Panc1 (cell line): ENCODE measurements around the gene COL4A1. TPM values are rescaled to one million over a fixed set of nuclear protein-coding genes. Genes with fewer than 3 reads are reported as not detected.

ENCODE experiments used
- ATAC-seq: fragments of 200-7000 bp; cut with Tn5 transposase; 2 replicates; pipeline ENCODE4 v1.9.1; 2020; ENCODE audit warnings: mild to moderate bottlenecking, moderate library complexity
- BruUV-seq: library from RNA; stranded (reverse); fragments of 400-500 nt; replicated peaks from 2 replicates; lab custom pipeline; 2021; lab: Mats Ljungman, UMichigan
- CTCF ChIA-PET: fragments of 300-600 bp; sonication (Branson Sonifier 250); formaldehyde crosslinking; loops from one replicate; lab custom pipeline; 2022; ENCODE audit warnings: antibody characterized with exemption; lab: Charles Lee
- POLR2A ChIA-PET: fragments of 300-600 bp; sonication (Branson Sonifier 250); formaldehyde crosslinking; loops from one replicate; lab custom pipeline; 2022; ENCODE audit warnings: antibody characterized with exemption; lab: Charles Lee
- DNase-seq: peaks from one replicate; pipeline ENCODE4 v3.0.0-alpha.2; 2010; ENCODE audit warnings: low read depth, low spot score
- H3K27ac ChIP-seq: 2 replicates; pipeline ENCODE4 v1.5.1; 2011; ENCODE audit warnings: mild to moderate bottlenecking, low read length, inconsistent platforms
- H3K27me3 ChIP-seq: fragments of 200-500 bp; sonication (Bioruptor generic); 2 replicates; pipeline ENCODE4 v1.6.0; 2014; ENCODE audit warnings: low read length, inconsistent platforms; ENCODE audit not compliant: control insufficient read depth, insufficient read depth
- H3K36me3 ChIP-seq: fragments of 200-500 bp; sonication (Bioruptor generic); 2 replicates; pipeline ENCODE4 v1.5.1; 2014; ENCODE audit warnings: inconsistent platforms, mild to moderate bottlenecking, low read length, moderate library complexity; ENCODE audit not compliant: control insufficient read depth, insufficient read depth
- H3K4me1 ChIP-seq: 2 replicates; pipeline ENCODE4 v1.5.1; 2011; ENCODE audit warnings: inconsistent platforms, mild to moderate bottlenecking, low read length, moderate library complexity; ENCODE audit not compliant: control insufficient read depth, insufficient read depth
- H3K4me3 ChIP-seq, 2 experiments: 2 replicates each; pipeline ENCODE4 v1.5.1; 2011 to 2012; ENCODE audit warnings: low read depth in 2 of 2, low read length in 2 of 2, mild to moderate bottlenecking in 2 of 2, inconsistent platforms in 1 of 2, moderate library complexity in 1 of 2
- H3K9me3 ChIP-seq: fragments of 200-500 bp; sonication (Bioruptor generic); 2 replicates; pipeline ENCODE4 v1.5.1; 2014; ENCODE audit warnings: low read depth, mild to moderate bottlenecking, inconsistent platforms, low read length, moderate library complexity; ENCODE audit not compliant: control insufficient read depth, insufficient read depth
- CTCF ChIP-seq: fragments of 450-650 bp; IDR thresholded peaks from 2 replicates; pipeline ENCODE4 v1.5.1; 2017; ENCODE audit warnings: mild to moderate bottlenecking
- POLR2AphosphoS5 ChIP-seq: IDR thresholded peaks from 2 replicates; pipeline ENCODE4 v1.6.1; 2012; ENCODE audit warnings: mild to moderate bottlenecking, low read depth, low read length, moderate library complexity
- REST ChIP-seq, 2 experiments: IDR thresholded peaks; 2 replicates each; pipeline ENCODE4 v1.6.1; 2011 to 2012; ENCODE audit warnings: low read depth in 2 of 2, control low read depth in 1 of 2, low read length in 1 of 2, mild to moderate bottlenecking in 1 of 2, moderate library complexity in 1 of 2; ENCODE audit not compliant: insufficient read depth in 1 of 2
- SIN3A ChIP-seq: IDR thresholded peaks from 2 replicates; pipeline ENCODE4 v1.6.1; 2012; ENCODE audit warnings: low read depth, mild to moderate bottlenecking, low read length, moderate library complexity, borderline replicate concordance; ENCODE audit not compliant: insufficient read depth
- TCF7L2 ChIP-seq: IDR thresholded peaks from 2 replicates; pipeline ENCODE4 v1.6.1; 2011; ENCODE audit warnings: mild to moderate bottlenecking, low read depth, low read length, inconsistent platforms
- in situ Hi-C: cut with HindIII; loops from 2 replicates; pipeline ENCODE4 v1.10.0; 2016; ENCODE audit warnings: low sequenced_read_pairs, low pct_unique_long_range_greater_than_20kb
- intact Hi-C: fragments of 100-400 bp; cut with micrococcal nuclease; formaldehyde crosslinking; loops from one replicate; pipeline ENCODE4 v1.10.0; 2022; ENCODE audit not compliant: unreplicated experiment
- total RNA-seq: library from RNA; stranded (reverse); gene quantifications from one replicate; pipeline ENCODE4 v1.2.1, GENCODE V29; 2021; ENCODE audit not compliant: unreplicated experiment

Gene COL4A1
- total RNA-seq, 1 experiment from 2014 or later = 1.1 TPM

GRCh38 chr13:110128546-110128945 lies 178.4 kb downstream of the COL4A1 start:
- CTCF ChIA-PET = no interaction called here
- POLR2A ChIA-PET = no interaction called here
- H3K27ac ChIP-seq = no peak overlapping the region
- no peak for DNase-seq
- no peaks in the 10 kb centered on the region for H3K36me3 ChIP-seq
- in situ Hi-C loops = no loop called here
- H3K27me3 ChIP-seq = peaks cover 2% of the 10 kb centered on the region; the same call in 1 of the 2 replicates
- TF ChIP-seq SIN3A = no peak
- TF ChIP-seq POLR2AphosphoS5 = no peak
- ATAC-seq = no peak
- intact Hi-C loops = no loop called here
- no TSS peak for BruUV-seq
- no peaks in the 10 kb centered on the region for H3K9me3 ChIP-seq
- no peaks in the 10 kb centered on the region for H3K4me1 ChIP-seq
- no peak overlapping the region for H3K4me3 ChIP-seq

- in situ Hi-C loops = no loop called here
- no peak for DNase-seq
- TF ChIP-seq POLR2AphosphoS5 (no peak), SIN3A (no peak), CTCF (no peak), TCF7L2 (no peak), REST (IDR thresholded peaks at IDR 0.05; ENCODE audit: insufficient read depth in 1 of 2, low read depth in 2 of 2, low read length in 1 of 2) (no peak)
Observed at GRCh38 chr13:110127986-110128511, 178.9 kb downstream of the COL4A1 start.

GRCh38 chr13:110126391-110126961 lies 180.5 kb downstream of the COL4A1 start:
- Histone ChIP-seq H3K4me3 (no peak overlapping the region), H3K9me3 (no peaks in the 10 kb centered on the region), H3K27ac (no peak overlapping the region), H3K36me3 (no peaks in the 10 kb centered on the region), H3K27me3 (peaks cover 10% of the 10 kb centered on the region), H3K4me1 (no peaks in the 10 kb centered on the region)
- BruUV-seq = no TSS peak
- ChIA-PET CTCF (no interaction called here), POLR2A (no interaction called here)
- intact Hi-C loops (no loop called here), in situ Hi-C loops (no loop called here)
- no peak for TF ChIP-seq CTCF
- no peak for TF ChIP-seq TCF7L2
- TF ChIP-seq REST (IDR thresholded peaks at IDR 0.05; ENCODE audit: insufficient read depth in 1 of 2, low read depth in 2 of 2, low read length in 1 of 2) = no peak
- TF ChIP-seq POLR2AphosphoS5 = no peak
- no peak for TF ChIP-seq SIN3A
- DNase-seq (no peak), ATAC-seq (no peak)

More at GRCh38 chr13:110127986-110128511, 178.9 kb downstream of the COL4A1 start:
- CTCF ChIA-PET = no interaction called here
- Histone ChIP-seq H3K4me1 (no peaks in the 10 kb centered on the region), H3K9me3 (no peaks in the 10 kb centered on the region), H3K4me3 (no peak overlapping the region), H3K27me3 (peaks cover 2% of the 10 kb centered on the region; the same call in 1 of the 2 replicates), H3K36me3 (no peaks in the 10 kb centered on the region), H3K27ac (no peak overlapping the region)
- intact Hi-C loops = no loop called here
- no peak for ATAC-seq
- no TSS peak for BruUV-seq
- POLR2A ChIA-PET = no interaction called here
